Astrocyte (in vitro differentiated cells and primary cell): ENCODE measurements around the gene LSM10. TPM values are rescaled to one million over a fixed set of nuclear protein-coding genes. Genes with fewer than 3 reads are reported as not detected.

Source experiments
- DNase-seq: peaks from one replicate; pipeline ENCODE4 v3.0.0-alpha.2; 2010; ENCODE audit warnings: low read depth
- FAIRE-seq: peaks from 2 replicates; lab custom pipeline; 2011; peaks lifted over from hg19 to GRCh38; lab: Jason Lieb, UNC
- H2AFZ ChIP-seq: 2 replicates; pipeline ENCODE4 v1.6.0; 2012; ENCODE audit warnings: low read depth, low read length, inconsistent platforms
- H3K27ac ChIP-seq: 2 replicates; pipeline ENCODE4 v1.5.1; 2011; ENCODE audit warnings: low read depth, low read length, inconsistent platforms
- H3K27me3 ChIP-seq: 2 replicates; pipeline ENCODE4 v1.6.0; 2011; ENCODE audit warnings: low read length, inconsistent platforms; ENCODE audit not compliant: insufficient read depth
- H3K36me3 ChIP-seq: 2 replicates; pipeline ENCODE4 v1.5.1; 2011; ENCODE audit warnings: low read length, inconsistent platforms; ENCODE audit not compliant: insufficient read depth
- H3K4me1 ChIP-seq: 2 replicates; pipeline ENCODE4 v1.5.1; 2011; ENCODE audit warnings: low read length, inconsistent platforms; ENCODE audit not compliant: insufficient read depth
- H3K4me2 ChIP-seq: 2 replicates; pipeline ENCODE4 v1.6.0; 2012; ENCODE audit warnings: low read length, inconsistent platforms
- H3K4me3 ChIP-seq: 2 replicates; pipeline ENCODE4 v1.5.1; 2011; ENCODE audit warnings: low read depth, mild to moderate bottlenecking, low read length, inconsistent platforms; ENCODE audit not compliant: insufficient read depth
- H3K79me2 ChIP-seq: 2 replicates; pipeline ENCODE4 v1.6.0; 2012; ENCODE audit warnings: mild to moderate bottlenecking, low read length, inconsistent platforms; ENCODE audit not compliant: insufficient read depth
- H3K9ac ChIP-seq: 2 replicates; pipeline ENCODE4 v1.6.0; 2012; ENCODE audit warnings: mild to moderate bottlenecking, low read length, inconsistent platforms
- H3K9me3 ChIP-seq: 2 replicates; pipeline ENCODE4 v1.5.1; 2012; ENCODE audit warnings: low read depth, mild to moderate bottlenecking, low read length, inconsistent platforms; ENCODE audit not compliant: insufficient read depth
- H4K20me1 ChIP-seq: 2 replicates; pipeline ENCODE4 v1.6.0; 2012; ENCODE audit warnings: low read length, inconsistent platforms; ENCODE audit not compliant: insufficient read depth
- H3K27ac Mint-ChIP-seq: one replicate; pipeline ENCODE4 v1.8.0; 2021; ENCODE audit warnings: mild to moderate bottlenecking, mixed read lengths; ENCODE audit not compliant: unreplicated experiment
- H3K27me3 Mint-ChIP-seq: one replicate; pipeline ENCODE4 v1.8.0; 2021; ENCODE audit warnings: low read depth, mixed read lengths; ENCODE audit not compliant: unreplicated experiment
- H3K36me3 Mint-ChIP-seq: one replicate; pipeline ENCODE4 v1.8.0; 2021; ENCODE audit warnings: low read depth, mixed read lengths; ENCODE audit not compliant: unreplicated experiment
- H3K4me1 Mint-ChIP-seq: one replicate; pipeline ENCODE4 v1.8.0; 2021; ENCODE audit warnings: low read depth, mixed read lengths; ENCODE audit not compliant: unreplicated experiment
- H3K4me3 Mint-ChIP-seq: one replicate; pipeline ENCODE4 v1.8.0; 2021; ENCODE audit warnings: mild to moderate bottlenecking, moderate library complexity, mixed read lengths; ENCODE audit not compliant: unreplicated experiment
- H3K9me3 Mint-ChIP-seq: one replicate; pipeline ENCODE4 v1.8.0; 2021; ENCODE audit warnings: mild to moderate bottlenecking, mixed read lengths; ENCODE audit not compliant: unreplicated experiment
- EZH2 ChIP-seq: IDR thresholded peaks from 2 replicates; pipeline ENCODE4 v1.6.1; 2012; ENCODE audit warnings: mild to moderate bottlenecking, low read length, inconsistent platforms; ENCODE audit not compliant: insufficient read depth
- total RNA-seq: library from RNA; stranded (reverse); gene quantifications from 2 replicates; pipeline ENCODE4 v1.2.1, GENCODE V29; 2021
- TF ChIP-seq, protein P1 (sequence below): IDR thresholded peaks from 2 replicates; pipeline ENCODE4 v1.5.1; 2011; ENCODE audit warnings: low read depth, mild to moderate bottlenecking, inconsistent platforms, low read length, moderate library complexity; ENCODE audit not compliant: insufficient read depth

The LSM10 gene
- total RNA-seq, 1 donor from 2014 or later: 48.9 TPM

GRCh38 chr1:36345353-36345752 is 52.4 kb downstream of the LSM10 start:
- H3K4me1 Mint-ChIP-seq: peaks cover 19% of the 10 kb centered on the region
- no peak overlapping the region for H3K4me3 Mint-ChIP-seq
- Histone ChIP-seq H3K27me3 (no peaks in the 10 kb centered on the region), H3K4me2 (no peak overlapping the region), H3K36me3 (peaks cover 17% of the 10 kb centered on the region), H2AFZ (no peak overlapping the region), H3K4me3 (no peak overlapping the region), H3K79me2 (no peaks in the 10 kb centered on the region), H3K9ac (no peak overlapping the region), H3K27ac (no peak overlapping the region), H4K20me1 (no peaks in the 10 kb centered on the region), H3K9me3 (no peaks in the 10 kb centered on the region), H3K4me1 (peaks cover 25% of the 10 kb centered on the region)
- FAIRE-seq (no peak), DNase-seq (no peak)
- no peak for TF ChIP-seq EZH2
- TF ChIP-seq, protein P1, sequence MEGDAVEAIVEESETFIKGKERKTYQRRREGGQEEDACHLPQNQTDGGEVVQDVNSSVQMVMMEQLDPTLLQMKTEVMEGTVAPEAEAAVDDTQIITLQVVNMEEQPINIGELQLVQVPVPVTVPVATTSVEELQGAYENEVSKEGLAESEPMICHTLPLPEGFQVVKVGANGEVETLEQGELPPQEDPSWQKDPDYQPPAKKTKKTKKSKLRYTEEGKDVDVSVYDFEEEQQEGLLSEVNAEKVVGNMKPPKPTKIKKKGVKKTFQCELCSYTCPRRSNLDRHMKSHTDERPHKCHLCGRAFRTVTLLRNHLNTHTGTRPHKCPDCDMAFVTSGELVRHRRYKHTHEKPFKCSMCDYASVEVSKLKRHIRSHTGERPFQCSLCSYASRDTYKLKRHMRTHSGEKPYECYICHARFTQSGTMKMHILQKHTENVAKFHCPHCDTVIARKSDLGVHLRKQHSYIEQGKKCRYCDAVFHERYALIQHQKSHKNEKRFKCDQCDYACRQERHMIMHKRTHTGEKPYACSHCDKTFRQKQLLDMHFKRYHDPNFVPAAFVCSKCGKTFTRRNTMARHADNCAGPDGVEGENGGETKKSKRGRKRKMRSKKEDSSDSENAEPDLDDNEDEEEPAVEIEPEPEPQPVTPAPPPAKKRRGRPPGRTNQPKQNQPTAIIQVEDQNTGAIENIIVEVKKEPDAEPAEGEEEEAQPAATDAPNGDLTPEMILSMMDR: no peak
- no peaks in the 10 kb centered on the region for H3K27me3 Mint-ChIP-seq
- H3K36me3 Mint-ChIP-seq: peaks cover 30% of the 10 kb centered on the region
- H3K9me3 Mint-ChIP-seq: no peaks in the 10 kb centered on the region
- no peak overlapping the region for H3K27ac Mint-ChIP-seq

GRCh38 chr1:36344395-36344680 is 53.4 kb downstream of the LSM10 start:
- Histone ChIP-seq H4K20me1 (no peaks in the 10 kb centered on the region), H3K79me2 (no peaks in the 10 kb centered on the region), H3K4me3 (no peak overlapping the region), H2AFZ (no peak overlapping the region), H3K27me3 (no peaks in the 10 kb centered on the region), H3K9me3 (no peaks in the 10 kb centered on the region), H3K27ac (no peak overlapping the region), H3K9ac (no peak overlapping the region), H3K4me2 (no peak overlapping the region), H3K4me1 (peaks cover 14% of the 10 kb centered on the region), H3K36me3 (peaks cover 17% of the 10 kb centered on the region)
- no peak for TF ChIP-seq EZH2
- TF ChIP-seq, protein P1: no peak
- Mint-ChIP-seq H3K27ac (no peak overlapping the region), H3K27me3 (no peaks in the 10 kb centered on the region), H3K4me1 (peaks cover 16% of the 10 kb centered on the region), H3K4me3 (no peak overlapping the region), H3K36me3 (peaks cover 31% of the 10 kb centered on the region), H3K9me3 (no peaks in the 10 kb centered on the region)
- FAIRE-seq (no peak), DNase-seq (no peak)

DNA sequence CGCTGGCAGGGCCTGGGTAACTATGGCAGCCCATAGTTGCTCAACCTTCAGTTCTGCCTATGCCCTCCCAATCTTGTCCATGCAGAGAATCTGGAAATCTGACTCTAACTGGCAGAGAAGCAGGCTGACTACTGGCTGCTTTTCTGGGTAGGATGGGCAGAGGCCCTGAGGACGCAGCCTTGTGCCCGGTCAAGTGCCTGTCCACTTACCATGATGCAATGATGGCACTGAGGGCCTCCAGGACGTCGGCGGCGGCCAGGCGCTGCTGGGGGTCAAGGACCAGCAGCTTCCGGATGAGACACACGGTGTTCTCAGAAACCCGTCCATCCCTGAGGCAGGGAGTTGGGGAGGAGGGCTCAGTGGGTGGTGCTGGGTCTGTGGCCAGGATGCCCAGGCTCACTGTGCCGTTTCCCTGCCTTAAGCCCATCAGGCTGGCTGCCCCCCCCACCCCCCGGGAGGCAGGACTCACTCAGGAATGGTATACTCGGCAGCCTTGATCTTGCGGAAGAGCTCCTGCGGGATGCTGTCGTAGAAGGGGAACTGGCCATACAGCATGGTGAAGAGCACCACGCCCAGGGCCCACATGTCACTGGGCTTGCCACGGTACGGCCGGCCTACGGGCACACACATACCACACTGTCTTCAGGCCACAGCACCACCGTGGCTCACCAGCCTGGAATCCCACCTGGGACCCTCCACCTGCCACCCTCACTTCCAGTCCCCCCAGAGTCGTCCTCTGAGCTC is 53.9 kb downstream of the LSM10 start:
- H3K27me3 Mint-ChIP-seq: no peaks in the 10 kb centered on the region
- no peaks in the 10 kb centered on the region for H3K9me3 ChIP-seq
- H3K4me3 Mint-ChIP-seq: no peak overlapping the region
- peaks cover 12% of the 10 kb centered on the region for H3K4me1 ChIP-seq
- no peaks in the 10 kb centered on the region for H4K20me1 ChIP-seq
- no peak for TF ChIP-seq EZH2
- TF ChIP-seq, protein P1: no peak
- H3K4me1 Mint-ChIP-seq: peaks cover 13% of the 10 kb centered on the region
- no peak overlapping the region for H2AFZ ChIP-seq
- peaks cover 28% of the 10 kb centered on the region for H3K36me3 Mint-ChIP-seq
- no peak overlapping the region for H3K4me3 ChIP-seq
- H3K27me3 ChIP-seq: no peaks in the 10 kb centered on the region
- no peak for DNase-seq
- no peaks in the 10 kb centered on the region for H3K79me2 ChIP-seq
- H3K4me2 ChIP-seq: no peak overlapping the region
- H3K27ac ChIP-seq: peak overlapping the region; percentile 50
- H3K9ac ChIP-seq: peak overlapping the region; percentile 48
- no peak overlapping the region for H3K27ac Mint-ChIP-seq
- FAIRE-seq: no peak
- H3K36me3 ChIP-seq: peaks cover 17% of the 10 kb centered on the region
- no peaks in the 10 kb centered on the region for H3K9me3 Mint-ChIP-seq
